Skeletal muscle satellite cell (primary cell): ENCODE measurements around the gene ZDHHC8.

ENCODE experiments used
- H3K27me3 ChIP-seq: 2 replicates; pipeline ENCODE4 v1.7.0; 2013; ENCODE audit warnings: low read length; ENCODE audit not compliant: control insufficient read depth, insufficient read depth
- H3K36me3 ChIP-seq: 2 replicates; pipeline ENCODE4 v1.7.0; 2013; ENCODE audit warnings: mild to moderate bottlenecking, control low read depth, low read length; ENCODE audit not compliant: insufficient read depth
- H3K4me1 ChIP-seq: 2 replicates; pipeline ENCODE4 v1.7.0; 2013; ENCODE audit warnings: low read length; ENCODE audit not compliant: control insufficient read depth, insufficient read depth
- H3K4me2 ChIP-seq: 2 replicates; pipeline ENCODE4 v1.7.0; 2013; ENCODE audit warnings: mild to moderate bottlenecking, low read length
- H3K4me3 ChIP-seq: 2 replicates; pipeline ENCODE4 v1.7.0; 2013; ENCODE audit warnings: low read length
- H3K9ac ChIP-seq: 2 replicates; pipeline ENCODE4 v1.7.0; 2013; ENCODE audit warnings: mild to moderate bottlenecking, low read depth, low read length, moderate library complexity
- H3K9me3 ChIP-seq: replicated peaks from 2 replicates; pipeline ENCODE4 v1.7.0; 2013; ENCODE audit warnings: mild to moderate bottlenecking, control low read depth, low read length

The ZDHHC8 gene

GRCh38 chr22:20102203-20102780 lies 29.3 kb upstream of the ZDHHC8 start:
- Histone ChIP-seq H3K4me2 (no peak overlapping the region), H3K36me3 (peaks cover 65% of the 10 kb centered on the region), H3K9ac (no peak overlapping the region)

DNA sequence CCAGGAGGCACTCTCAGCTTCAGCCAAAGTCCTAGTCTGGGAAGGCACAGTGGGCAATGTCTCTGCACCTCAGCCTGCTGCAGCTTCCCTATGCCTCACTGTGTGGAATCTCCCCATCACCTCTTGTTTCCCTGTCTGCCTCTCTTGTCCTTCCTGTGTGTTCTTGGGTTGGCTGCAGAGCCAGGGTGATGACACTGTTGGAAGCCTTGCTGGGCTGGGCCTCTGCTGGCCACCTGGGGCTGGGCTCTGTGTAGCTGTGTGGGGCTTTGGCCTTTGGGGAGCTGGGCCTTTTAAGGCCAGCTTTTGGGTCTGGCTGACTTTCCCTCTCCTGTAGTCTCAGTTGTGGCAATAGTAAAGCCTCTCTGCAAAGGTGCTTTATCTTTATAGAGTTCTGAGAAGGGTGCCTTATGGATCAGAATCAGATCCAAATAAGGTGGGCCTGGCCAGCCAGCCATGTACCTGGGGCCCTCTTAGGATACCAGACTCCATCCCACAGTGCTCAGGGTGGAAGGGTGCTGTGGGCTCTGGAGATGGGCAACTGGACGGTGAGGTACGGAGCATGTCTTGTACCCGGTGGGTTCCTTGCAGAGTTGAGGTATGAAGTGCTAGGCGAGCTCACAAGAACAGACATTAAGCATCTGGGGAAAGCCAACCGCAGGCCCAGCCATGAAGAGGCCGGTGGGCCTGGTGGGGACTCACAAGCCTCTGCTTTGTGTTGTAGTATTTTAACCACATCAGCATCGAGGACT lies 26.0 kb upstream of the ZDHHC8 start:
- Histone ChIP-seq H3K9me3 (no peaks in the 10 kb centered on the region), H3K4me3 (no peak overlapping the region), H3K36me3 (peaks cover 72% of the 10 kb centered on the region), H3K27me3 (no peaks in the 10 kb centered on the region), H3K4me1 (no peaks in the 10 kb centered on the region), H3K9ac (no peak overlapping the region), H3K4me2 (no peak overlapping the region)

More at GRCh38 chr22:20102203-20102780, 29.3 kb upstream of the ZDHHC8 start:
- H3K27me3 ChIP-seq, result no peaks in the 10 kb centered on the region
- H3K4me1 ChIP-seq, result no peaks in the 10 kb centered on the region
- no peak overlapping the region for H3K4me3 ChIP-seq
- no peaks in the 10 kb centered on the region for H3K9me3 ChIP-seq

- no peak overlapping the region for H3K4me3 ChIP-seq
- no peaks in the 10 kb centered on the region for H3K27me3 ChIP-seq
- H3K36me3 ChIP-seq, result peaks cover 73% of the 10 kb centered on the region
- no peaks in the 10 kb centered on the region for H3K9me3 ChIP-seq
- no peaks in the 10 kb centered on the region for H3K4me1 ChIP-seq
- no peak overlapping the region for H3K4me2 ChIP-seq
- no peak overlapping the region for H3K9ac ChIP-seq
Measured at GRCh38 chr22:20106205-20106848, 25.3 kb upstream of the ZDHHC8 start.

- H3K36me3 ChIP-seq, result peaks cover 78% of the 10 kb centered on the region
- H3K9me3 ChIP-seq, result no peaks in the 10 kb centered on the region
- H3K4me1 ChIP-seq, result no peaks in the 10 kb centered on the region
- H3K4me3 ChIP-seq, result no peak overlapping the region
- no peak overlapping the region for H3K9ac ChIP-seq
- H3K27me3 ChIP-seq, result no peaks in the 10 kb centered on the region
- no peak overlapping the region for H3K4me2 ChIP-seq
Measured at GRCh38 chr22:20106849-20107237, 24.8 kb upstream of the ZDHHC8 start.

- no peaks in the 10 kb centered on the region for H3K27me3 ChIP-seq
- H3K36me3 ChIP-seq, result peaks cover 79% of the 10 kb centered on the region
- no peak overlapping the region for H3K9ac ChIP-seq
- H3K4me3 ChIP-seq, result no peak overlapping the region
- H3K4me2 ChIP-seq, result no peak overlapping the region
- no peaks in the 10 kb centered on the region for H3K9me3 ChIP-seq
- no peaks in the 10 kb centered on the region for H3K4me1 ChIP-seq
Measured at GRCh38 chr22:20107471-20107901, 24.1 kb upstream of the ZDHHC8 start.

DNA sequence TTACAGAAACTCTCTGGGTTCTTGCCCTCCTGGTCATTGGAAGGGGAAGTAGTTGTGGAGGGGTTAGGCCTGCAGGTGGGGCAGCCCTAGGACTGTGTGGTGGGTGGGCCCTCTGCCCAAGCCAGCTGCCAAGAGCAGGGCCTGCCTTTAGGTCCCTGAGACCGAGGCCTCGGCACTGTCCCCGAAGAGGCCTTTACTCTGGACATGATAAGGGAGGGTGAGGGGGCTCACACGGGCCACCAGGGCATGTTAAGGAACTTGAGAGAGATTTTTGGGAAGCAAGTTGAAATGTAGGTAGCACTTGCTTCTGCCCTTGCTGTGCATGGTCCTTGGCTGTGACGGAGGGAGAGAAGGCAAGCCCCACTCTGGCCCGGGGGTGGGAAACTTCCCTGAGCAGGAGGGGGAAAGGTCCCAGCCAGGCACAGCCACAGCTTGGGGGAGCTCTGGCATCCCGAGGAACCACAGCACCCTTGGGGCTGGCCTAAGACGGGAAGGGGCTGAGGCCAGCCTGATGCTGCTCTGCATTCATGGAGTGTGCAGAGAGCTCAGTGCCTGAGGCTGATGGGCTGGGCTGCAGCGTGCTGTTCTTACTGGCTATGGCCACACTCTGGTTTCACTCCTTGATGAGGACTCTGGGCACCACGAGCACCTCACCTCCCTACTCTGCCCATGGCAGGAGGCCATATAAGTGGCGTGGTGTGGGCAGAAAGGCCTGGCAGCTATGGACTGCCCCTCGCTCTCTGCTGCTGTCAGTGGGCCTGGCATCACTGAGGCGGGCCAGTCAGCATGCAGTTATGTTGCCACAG lies 23.4 kb upstream of the ZDHHC8 start:
- H3K9ac ChIP-seq, result no peak overlapping the region
- peaks cover 85% of the 10 kb centered on the region for H3K36me3 ChIP-seq
- H3K4me1 ChIP-seq, result no peaks in the 10 kb centered on the region

GRCh38 chr22:20108757-20109230 lies 22.8 kb upstream of the ZDHHC8 start:
- no peak overlapping the region for H3K4me3 ChIP-seq
- no peaks in the 10 kb centered on the region for H3K9me3 ChIP-seq
- H3K4me2 ChIP-seq, result no peak overlapping the region
- no peaks in the 10 kb centered on the region for H3K4me1 ChIP-seq
- H3K27me3 ChIP-seq, result no peaks in the 10 kb centered on the region
- peaks cover 90% of the 10 kb centered on the region for H3K36me3 ChIP-seq
- no peak overlapping the region for H3K9ac ChIP-seq

More for the DNA sequence above, 23.4 kb upstream of the ZDHHC8 start:
- H3K9me3 ChIP-seq, result no peaks in the 10 kb centered on the region
- no peaks in the 10 kb centered on the region for H3K27me3 ChIP-seq
- H3K4me2 ChIP-seq, result no peak overlapping the region
- no peak overlapping the region for H3K4me3 ChIP-seq

DNA sequence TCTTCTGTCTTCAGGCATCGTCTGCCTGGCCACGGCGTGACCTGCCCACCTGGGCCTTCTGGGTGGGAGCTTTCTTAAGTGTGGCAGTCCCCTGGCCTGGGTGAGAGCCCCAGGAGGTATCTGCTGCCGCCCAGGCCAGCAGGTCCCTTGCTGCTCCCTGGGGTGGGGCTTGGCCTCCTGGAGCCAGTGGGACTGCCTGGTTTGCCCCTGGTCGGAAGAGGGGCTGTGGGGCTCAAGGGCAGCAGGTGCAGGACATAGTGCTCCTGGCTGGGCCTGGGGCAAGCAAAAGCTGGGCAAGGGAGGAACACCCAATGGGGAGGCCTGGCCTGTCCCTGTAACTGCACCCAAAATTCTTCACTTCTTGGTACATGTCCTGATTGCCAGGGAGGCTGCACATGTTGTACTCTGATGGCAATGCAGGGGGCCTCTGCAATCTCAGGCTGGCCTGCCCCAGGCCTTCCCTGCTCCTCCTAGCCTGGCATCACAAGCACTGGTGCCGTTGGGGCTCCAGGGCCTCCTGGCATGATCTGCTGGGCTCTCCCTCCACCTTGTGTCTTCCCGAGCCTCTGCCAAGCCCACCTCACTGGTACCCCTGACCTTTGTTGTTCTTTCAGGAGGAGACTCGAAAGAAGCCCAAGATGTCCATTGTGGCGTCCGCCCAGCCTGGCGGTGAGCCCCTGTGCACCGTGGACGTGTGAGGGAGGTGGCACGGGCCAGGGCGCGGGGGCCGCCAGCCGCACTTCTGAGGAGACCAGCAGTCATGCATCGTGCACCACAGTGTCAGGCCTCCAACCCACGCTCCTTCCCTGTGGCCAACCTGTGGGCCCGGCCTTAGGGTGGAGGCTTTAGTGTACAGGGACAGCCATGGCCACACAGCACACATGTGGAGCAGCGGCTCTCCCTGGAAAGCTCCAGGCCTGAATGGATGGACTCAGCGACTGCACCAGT lies 21.9 kb upstream of the ZDHHC8 start:
- Histone ChIP-seq H3K27me3 (no peaks in the 10 kb centered on the region), H3K4me1 (peaks cover under 1% of the 10 kb centered on the region), H3K36me3 (peaks cover 95% of the 10 kb centered on the region), H3K9ac (no peak overlapping the region), H3K4me3 (no peak overlapping the region), H3K4me2 (no peak overlapping the region), H3K9me3 (no peaks in the 10 kb centered on the region)

- Histone ChIP-seq H3K9ac (no peak overlapping the region), H3K4me1 (peaks cover 9% of the 10 kb centered on the region), H3K4me3 (no peak overlapping the region), H3K36me3 (peaks cover 95% of the 10 kb centered on the region), H3K4me2 (no peak overlapping the region), H3K9me3 (no peaks in the 10 kb centered on the region), H3K27me3 (no peaks in the 10 kb centered on the region)
Measured at GRCh38 chr22:20110359-20110985, 21.1 kb upstream of the ZDHHC8 start.

DNA sequence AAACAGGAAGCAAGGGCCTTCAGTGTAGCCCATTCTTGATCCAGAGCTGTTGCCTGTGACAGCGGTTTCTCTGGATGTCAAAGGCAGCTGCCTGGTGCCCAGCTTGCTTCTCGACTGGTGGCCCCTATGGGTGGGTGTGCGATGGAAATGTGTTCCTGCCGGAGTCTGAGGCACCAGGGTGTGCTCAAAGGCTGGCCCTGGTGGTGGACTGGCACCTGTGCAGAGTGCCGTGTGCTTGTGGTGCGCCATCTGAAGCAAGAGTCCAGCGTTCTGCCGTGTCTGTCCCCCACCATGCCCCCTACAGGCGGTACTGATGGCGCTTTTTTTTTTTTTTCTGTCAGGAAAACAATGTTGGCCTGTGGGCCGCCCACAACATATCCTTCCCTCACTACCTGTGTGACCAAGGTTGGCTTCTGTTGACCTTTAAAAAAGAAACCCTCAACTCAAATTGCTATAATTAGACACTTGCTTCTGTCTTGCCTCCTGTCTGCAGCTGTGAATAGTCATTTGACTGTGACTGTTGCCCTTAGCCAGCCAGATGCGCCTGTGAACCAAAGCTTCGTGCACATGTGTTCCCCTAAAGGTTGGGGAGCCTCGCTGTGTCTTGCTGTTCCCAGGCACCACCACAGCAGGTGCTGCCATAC lies 20.4 kb upstream of the ZDHHC8 start:
- Histone ChIP-seq H3K4me2 (no peak overlapping the region), H3K4me1 (peaks cover 16% of the 10 kb centered on the region), H3K4me3 (no peak overlapping the region), H3K9me3 (no peaks in the 10 kb centered on the region), H3K36me3 (peaks cover 93% of the 10 kb centered on the region), H3K27me3 (no peaks in the 10 kb centered on the region), H3K9ac (no peak overlapping the region)
